H1 (cell line): ENCODE results near the gene TMPRSS11B. TPM values are rescaled to one million over a fixed set of nuclear protein-coding genes. Genes with fewer than 3 reads are reported as not detected.

Source experiments
- polyA plus RNA-seq, 7 experiments: library from polyadenylated mRNA; depleted of rRNA in 3 of 7; stranded (reverse) in 5 of 7; unstranded in 2 of 7; fragments of >200 nt in 5 of 7; fragments of 200-250 nt in 2 of 7; gene quantifications; 1 replicate in 5 of 7; 2 replicates in 1 of 7; 4 replicates in 1 of 7; pipeline versions ENCODE4 v1.2.1 to v1.2.3, GENCODE V29; 2011 to 2013; ENCODE audit warnings: missing spikeins in 2 of 7, mixed read lengths in 2 of 7
- total RNA-seq: library from RNA; stranded (reverse); fragmentation: NEBNext Ultra II Directional; extraction: Animal tissue kit (Norgen Biotek cat#: 25700); gene quantifications from 2 replicates; pipeline ENCODE4 v1.2.1, GENCODE V29; 2021

Gene TMPRSS11B
- total and polyA plus RNA-seq, 2 of the 8 experiments (the other 6 are each of a cell fraction or from before 2014, with no cell fraction given) = not detected

Other genes starting within 250 kb of the TMPRSS11B start
- not detected in 2 replicates for gene TMPRSS11F, start 115.8 kb downstream of the TMPRSS11B start, total RNA-seq
- gene TMPRSS11F, start 115.8 kb downstream of the TMPRSS11B start, polyA plus RNA-seq (2011; rRNA removed) = not detected in 2 replicates
- gene YTHDC1, start 104.4 kb upstream of the TMPRSS11B start, total RNA-seq = 89.5 and 94.5 TPM in 2 replicates
- gene YTHDC1, start 104.4 kb upstream of the TMPRSS11B start, polyA plus RNA-seq (2011; rRNA removed) = 25.7 and 30.8 TPM in 2 replicates
- 0.71 and 0.96 TPM in 2 replicates for gene TMPRSS11E, start 201.8 kb upstream of the TMPRSS11B start, total RNA-seq
- 0.25 and 0.38 TPM in 2 replicates for gene TMPRSS11E, start 201.8 kb upstream of the TMPRSS11B start, polyA plus RNA-seq (2011; rRNA removed)